Keratinocyte (primary cell): ENCODE results near the gene LOXHD1. TPM values are rescaled to one million over a fixed set of nuclear protein-coding genes. Genes with fewer than 3 reads are reported as not detected.

Source experiments
- DNase-seq: peaks from one replicate; pipeline ENCODE4 v3.0.0-alpha.2; 2011; ENCODE audit warnings: low read depth, missing footprints, low spot score
- FAIRE-seq: peaks from 2 replicates; lab custom pipeline; 2011; peaks lifted over from hg19 to GRCh38; lab: Jason Lieb, UNC
- H2AFZ ChIP-seq: 2 replicates; pipeline ENCODE4 v1.6.0; 2012; ENCODE audit warnings: low read length, control low read depth, inconsistent platforms; ENCODE audit not compliant: control insufficient read depth
- H3K27ac ChIP-seq: 2 replicates; pipeline ENCODE4 v1.5.1; 2011; ENCODE audit warnings: low read length; ENCODE audit not compliant: control insufficient read depth, insufficient read depth
- H3K27me3 ChIP-seq: 3 replicates; pipeline ENCODE4 v1.6.0; 2011; ENCODE audit warnings: low read length; ENCODE audit not compliant: control insufficient read depth, insufficient read depth; ENCODE audit errors: extremely low read depth
- H3K36me3 ChIP-seq, 2 experiments: 2 replicates in 1 of 2; 3 replicates in 1 of 2; pipeline ENCODE4 v1.5.1; 2011; ENCODE audit warnings: low read length in 2 of 2, mild to moderate bottlenecking in 1 of 2; ENCODE audit not compliant: control insufficient read depth in 2 of 2, insufficient read depth in 2 of 2; ENCODE audit errors: extremely low read depth in 1 of 2
- H3K4me1 ChIP-seq: 3 replicates; pipeline ENCODE4 v1.5.1; 2011; ENCODE audit warnings: low read length; ENCODE audit not compliant: control insufficient read depth, insufficient read depth; ENCODE audit errors: extremely low read depth
- H3K4me2 ChIP-seq: 3 replicates; pipeline ENCODE4 v1.6.0; 2011; ENCODE audit warnings: low read depth, low read length; ENCODE audit not compliant: control insufficient read depth, insufficient read depth; ENCODE audit errors: extremely low read depth
- H3K4me3 ChIP-seq, 3 experiments: fragments of 200-600 bp in 1 of 3; sonication (generic) in 1 of 3; 2 replicates in 2 of 3; 3 replicates in 1 of 3; pipeline ENCODE4 v1.5.1; 2011 to 2016; ENCODE audit warnings: low read length in 3 of 3, mild to moderate bottlenecking in 3 of 3, control low read depth in 2 of 3, inconsistent platforms in 1 of 3, low read depth in 1 of 3, mixed read lengths in 1 of 3, mixed run types in 1 of 3, moderate library complexity in 1 of 3; ENCODE audit not compliant: control insufficient read depth in 2 of 3, insufficient read depth in 2 of 3; ENCODE audit errors: extremely low read depth in 1 of 3
- H3K79me2 ChIP-seq: 2 replicates; pipeline ENCODE4 v1.6.0; 2012; ENCODE audit warnings: low read length; ENCODE audit not compliant: control insufficient read depth, insufficient read depth
- H3K9ac ChIP-seq: 3 replicates; pipeline ENCODE4 v1.6.0; 2011; ENCODE audit warnings: low read length; ENCODE audit not compliant: control insufficient read depth, insufficient read depth; ENCODE audit errors: extremely low read depth
- H3K9me1 ChIP-seq: 3 replicates; pipeline ENCODE4 v1.6.0; 2011; ENCODE audit warnings: low read length; ENCODE audit not compliant: control insufficient read depth, insufficient read depth; ENCODE audit errors: extremely low read depth
- H3K9me3 ChIP-seq: 2 replicates; pipeline ENCODE4 v1.5.1; 2012; ENCODE audit warnings: low read depth, low read length; ENCODE audit not compliant: control insufficient read depth
- H4K20me1 ChIP-seq: 3 replicates; pipeline ENCODE4 v1.6.0; 2011; ENCODE audit warnings: low read length; ENCODE audit not compliant: control insufficient read depth, insufficient read depth; ENCODE audit errors: extremely low read depth
- EZH2 ChIP-seq: IDR thresholded peaks from one replicate; pipeline ENCODE4 v1.6.1; 2012; ENCODE audit warnings: inconsistent platforms, mild to moderate bottlenecking, low read length, moderate library complexity
- dilution Hi-C: fragments of 300-500 bp; cut with MboI; formaldehyde crosslinking; loops from one replicate; pipeline ENCODE4 v1.7.0; 2020; ENCODE audit warnings: low sequenced_read_pairs; ENCODE audit not compliant: extremely low pct_ligation_motif_present
- polyA plus RNA-seq, 5 experiments: library from polyadenylated mRNA; depleted of rRNA in 3 of 5; stranded (reverse) in 3 of 5; stranded (forward) in 1 of 5; unstranded in 1 of 5; fragments of >200 nt; gene quantifications; 1 replicate in 1 of 5; 2 replicates in 3 of 5; 3 replicates in 1 of 5; pipeline versions ENCODE4 v1.2.1 to v1.2.3, GENCODE V29; 2011 to 2012; ENCODE audit warnings: missing spikeins in 2 of 5, low read depth in 1 of 5, low replicate concordance in 1 of 5
- TF ChIP-seq, protein P1 (sequence below), 3 experiments: IDR thresholded peaks in 1 of 3; conservative IDR thresholded peaks in 1 of 3; optimal IDR thresholded peaks in 1 of 3; 2 replicates in 2 of 3; 3 replicates in 1 of 3; pipeline versions ENCODE3 to v1.5.1; 2011; ENCODE audit warnings: low read length in 3 of 3, mild to moderate bottlenecking in 3 of 3, moderate library complexity in 2 of 3, control low read depth in 1 of 3, inconsistent platforms in 1 of 3; ENCODE audit not compliant: insufficient read depth in 2 of 3; ENCODE audit errors: extremely low read depth in 1 of 3

The LOXHD1 gene
- polyA plus RNA-seq, 1 donor (not counting 4 experiments of a cell fraction or from before 2014, with no cell fraction given), result not detected

DNA sequence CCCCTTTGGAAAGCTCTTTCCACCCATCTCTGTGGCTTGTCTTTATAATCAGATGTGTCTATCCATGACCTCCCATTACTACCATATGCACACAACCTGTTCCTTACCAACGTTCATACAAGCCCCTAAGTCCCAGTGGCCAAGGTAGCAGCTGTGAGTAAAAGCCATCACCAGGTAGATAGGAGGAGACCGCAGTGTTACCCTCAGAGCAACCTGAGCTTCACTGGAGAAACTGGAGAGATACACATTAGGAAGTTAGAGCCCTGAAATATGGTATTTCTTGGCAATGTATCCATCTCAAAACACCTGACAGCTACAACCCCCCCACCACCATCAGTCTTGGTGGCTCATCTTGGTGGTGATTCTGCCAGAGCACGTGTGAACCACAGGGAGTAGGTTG is 26.0 kb downstream of the LOXHD1 start:
- no peaks in the 10 kb centered on the region for H3K9me1 ChIP-seq
- no peaks in the 10 kb centered on the region for H3K27me3 ChIP-seq
- TF ChIP-seq, protein P1, sequence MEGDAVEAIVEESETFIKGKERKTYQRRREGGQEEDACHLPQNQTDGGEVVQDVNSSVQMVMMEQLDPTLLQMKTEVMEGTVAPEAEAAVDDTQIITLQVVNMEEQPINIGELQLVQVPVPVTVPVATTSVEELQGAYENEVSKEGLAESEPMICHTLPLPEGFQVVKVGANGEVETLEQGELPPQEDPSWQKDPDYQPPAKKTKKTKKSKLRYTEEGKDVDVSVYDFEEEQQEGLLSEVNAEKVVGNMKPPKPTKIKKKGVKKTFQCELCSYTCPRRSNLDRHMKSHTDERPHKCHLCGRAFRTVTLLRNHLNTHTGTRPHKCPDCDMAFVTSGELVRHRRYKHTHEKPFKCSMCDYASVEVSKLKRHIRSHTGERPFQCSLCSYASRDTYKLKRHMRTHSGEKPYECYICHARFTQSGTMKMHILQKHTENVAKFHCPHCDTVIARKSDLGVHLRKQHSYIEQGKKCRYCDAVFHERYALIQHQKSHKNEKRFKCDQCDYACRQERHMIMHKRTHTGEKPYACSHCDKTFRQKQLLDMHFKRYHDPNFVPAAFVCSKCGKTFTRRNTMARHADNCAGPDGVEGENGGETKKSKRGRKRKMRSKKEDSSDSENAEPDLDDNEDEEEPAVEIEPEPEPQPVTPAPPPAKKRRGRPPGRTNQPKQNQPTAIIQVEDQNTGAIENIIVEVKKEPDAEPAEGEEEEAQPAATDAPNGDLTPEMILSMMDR (optimal IDR thresholded peaks at IDR 0.05 in 1 of 3, IDR thresholded peaks at IDR 0.05 in 1 of 3, conservative IDR thresholded peaks at IDR 0.05 in 1 of 3; ENCODE audit: extremely low read depth in 1 of 3, insufficient read depth in 2 of 3, low read length in 3 of 3), result no peak
- no peak for TF ChIP-seq EZH2
- no peak overlapping the region for H3K4me3 ChIP-seq
- no peak for DNase-seq
- no peak overlapping the region for H2AFZ ChIP-seq
- no peaks in the 10 kb centered on the region for H3K4me1 ChIP-seq
- no peaks in the 10 kb centered on the region for H3K79me2 ChIP-seq
- no peaks in the 10 kb centered on the region for H4K20me1 ChIP-seq
- H3K9me3 ChIP-seq, result no peaks in the 10 kb centered on the region
- H3K27ac ChIP-seq, result no peak overlapping the region
- H3K9ac ChIP-seq, result no peak overlapping the region
- FAIRE-seq, result no peak
- dilution Hi-C loops, result no loop called here
- H3K36me3 ChIP-seq, result no peaks in the 10 kb centered on the region
- H3K4me2 ChIP-seq, result no peak overlapping the region

DNA sequence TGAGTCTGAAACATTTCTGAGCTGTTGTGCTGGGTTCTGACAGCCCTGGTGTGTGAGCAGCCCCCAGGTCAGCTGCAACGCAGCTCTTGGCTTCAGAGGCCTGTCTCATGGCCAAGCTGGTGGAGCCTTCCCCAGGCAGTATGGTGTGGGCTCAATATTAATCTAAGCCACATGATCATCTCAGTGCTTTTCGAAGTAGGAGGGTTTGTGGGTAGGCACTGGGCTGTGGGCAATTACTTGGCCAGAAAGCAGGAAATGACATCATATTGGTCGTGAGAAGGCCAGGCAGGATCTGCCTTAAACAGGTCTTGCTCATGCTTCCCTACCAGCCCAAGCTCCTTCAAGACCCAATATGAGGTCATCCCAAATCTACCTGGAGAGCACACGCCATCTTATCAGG is 26.9 kb downstream of the LOXHD1 start:
- DNase-seq (no peak), FAIRE-seq (no peak)
- H3K4me3 ChIP-seq, result no peak overlapping the region
- dilution Hi-C loops, result no loop called here
- no peak overlapping the region for H3K4me2 ChIP-seq
- no peaks in the 10 kb centered on the region for H3K27me3 ChIP-seq
- no peaks in the 10 kb centered on the region for H3K9me3 ChIP-seq
- no peaks in the 10 kb centered on the region for H3K9me1 ChIP-seq
- no peaks in the 10 kb centered on the region for H3K79me2 ChIP-seq
- H3K27ac ChIP-seq, result no peak overlapping the region
- no peaks in the 10 kb centered on the region for H3K4me1 ChIP-seq
- H3K36me3 ChIP-seq, result no peaks in the 10 kb centered on the region
- TF ChIP-seq, protein P1 (optimal IDR thresholded peaks at IDR 0.05 in 1 of 3, IDR thresholded peaks at IDR 0.05 in 1 of 3, conservative IDR thresholded peaks at IDR 0.05 in 1 of 3; ENCODE audit: extremely low read depth in 1 of 3, insufficient read depth in 2 of 3, low read length in 3 of 3), result no peak
- TF ChIP-seq EZH2, result no peak
- no peak overlapping the region for H2AFZ ChIP-seq
- H3K9ac ChIP-seq, result no peak overlapping the region
- H4K20me1 ChIP-seq, result no peaks in the 10 kb centered on the region
